Measurements from ENCODE around the gene SCN2B. TPM values are rescaled to one million over a fixed set of nuclear protein-coding genes. Genes with fewer than 3 reads are reported as not detected.

The SCN2B gene
- total RNA-seq, 2 experiments from 2014 or later = 0.06 to 0.10 TPM

- H3K9me3 ChIP-seq (ENCODE audit: low read length) = no peaks in the 10 kb centered on the region
- no peak overlapping the region; the same call in 1 of the 2 replicates for H3K4me2 ChIP-seq (ENCODE audit: low read length)
- H3K27ac ChIP-seq (ENCODE audit: low read depth, low read length, poor library complexity, severe bottlenecking) = no peak overlapping the region
- POLR2A ChIA-PET = interaction anchor here (0.6 to 1.4 kb wide), 3 partner anchors 9 to 26 kb away, joined by 3 to 13 read pairs (median 4); no protein-coding TSS in a partner anchor
- TF ChIP-seq EZH2phosphoT487 (IDR thresholded peaks at IDR 0.05; ENCODE audit: borderline replicate concordance, low read depth, low read length) (no peak), CTCF (conservative IDR thresholded peaks at IDR 0.05; ENCODE audit: low read length) (no peak)
- no peak overlapping the region for H2AFZ ChIP-seq (ENCODE audit: low read length)
- H3K4me1 ChIP-seq (ENCODE audit: insufficient read depth, low read length, poor library complexity, severe bottlenecking) = peaks cover 21% of the 10 kb centered on the region
- H3K36me3 ChIP-seq (ENCODE audit: insufficient read depth, low read length) = no peaks in the 10 kb centered on the region
- BruUV-seq (replicated peaks) = no TSS peak
- no peak overlapping the region for H3K4me3 ChIP-seq (ENCODE audit: low read depth, low read length, poor library complexity, severe bottlenecking)
- intact Hi-C loops (cut with micrococcal nuclease; ENCODE audit: unreplicated experiment) = no loop called here
- H3K9me2 ChIP-seq (ENCODE audit: insufficient read depth, low read length) = no peaks in the 10 kb centered on the region
- no peak for DNase-seq (ENCODE audit: low spot score)
- H3K79me2 ChIP-seq (ENCODE audit: insufficient read depth, low read depth, low read length) = no peaks in the 10 kb centered on the region
- CTCF ChIA-PET (ENCODE audit: unreplicated experiment) = interaction anchor here (1.0 kb wide), 1 partner anchor 10 kb away, joined by 4 read pairs; no protein-coding TSS in a partner anchor
- H4K20me1 ChIP-seq (ENCODE audit: insufficient read depth, low read length) = no peaks in the 10 kb centered on the region
These were observed 47.6 kb upstream of the SCN2B start for GRCh38 chr11:118223992-118224391.

DNA sequence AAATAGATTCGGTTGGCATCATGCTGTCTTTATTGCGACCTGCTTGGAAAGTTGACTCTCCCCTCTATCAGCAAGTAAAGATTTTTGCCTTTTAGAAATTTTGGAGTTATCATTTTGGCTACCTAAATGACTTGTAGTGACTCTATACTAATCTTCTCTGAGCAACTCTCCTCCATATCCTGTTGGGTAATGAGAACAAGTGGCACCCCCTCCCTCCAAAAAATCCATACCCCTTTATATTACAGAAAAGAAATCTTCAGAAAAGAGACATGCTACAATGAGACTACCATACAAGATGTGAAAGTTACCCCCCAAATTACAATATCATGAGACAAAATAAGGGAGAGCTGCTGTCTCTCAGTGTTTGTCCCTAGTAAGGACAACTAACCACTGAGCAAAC is 47.1 kb upstream of the SCN2B start:
- TF ChIP-seq CTCF (conservative IDR thresholded peaks at IDR 0.05; ENCODE audit: low read length) = no peak
- no peak for TF ChIP-seq EZH2phosphoT487 (IDR thresholded peaks at IDR 0.05; ENCODE audit: borderline replicate concordance, low read depth, low read length)
- no peak for DNase-seq (ENCODE audit: low spot score)
- Histone ChIP-seq H4K20me1 (ENCODE audit: insufficient read depth, low read length) (no peaks in the 10 kb centered on the region), H3K79me2 (ENCODE audit: insufficient read depth, low read depth, low read length) (no peaks in the 10 kb centered on the region), H3K4me2 (ENCODE audit: low read length) (no peak overlapping the region), H3K36me3 (ENCODE audit: insufficient read depth, low read length) (no peaks in the 10 kb centered on the region), H2AFZ (ENCODE audit: low read length) (no peak overlapping the region), H3K4me3 (ENCODE audit: low read depth, low read length, poor library complexity, severe bottlenecking) (no peak overlapping the region), H3K27ac (ENCODE audit: low read depth, low read length, poor library complexity, severe bottlenecking) (no peak overlapping the region), H3K9me2 (ENCODE audit: insufficient read depth, low read length) (no peaks in the 10 kb centered on the region), H3K9me3 (ENCODE audit: low read length) (no peaks in the 10 kb centered on the region), H3K4me1 (ENCODE audit: insufficient read depth, low read length, poor library complexity, severe bottlenecking) (peaks cover 20% of the 10 kb centered on the region)
- CTCF ChIA-PET (ENCODE audit: unreplicated experiment) = no interaction called here
- no TSS peak for BruUV-seq (replicated peaks)
- intact Hi-C loops (cut with micrococcal nuclease; ENCODE audit: unreplicated experiment) = no loop called here
- POLR2A ChIA-PET = interaction anchor here (1.0 to 1.4 kb wide), 2 partner anchors 9 to 24 kb away, joined by 4 to 13 read pairs; no protein-coding TSS in a partner anchor

GRCh38 chr11:118222437-118222836 is 46.0 kb upstream of the SCN2B start:
- intact Hi-C loops (cut with micrococcal nuclease; ENCODE audit: unreplicated experiment) = no loop called here
- Histone ChIP-seq H3K79me2 (ENCODE audit: insufficient read depth, low read depth, low read length) (no peaks in the 10 kb centered on the region), H4K20me1 (ENCODE audit: insufficient read depth, low read length) (no peaks in the 10 kb centered on the region), H3K4me1 (ENCODE audit: insufficient read depth, low read length, poor library complexity, severe bottlenecking) (peaks cover 9% of the 10 kb centered on the region), H3K4me2 (ENCODE audit: low read length) (no peak overlapping the region), H3K36me3 (ENCODE audit: insufficient read depth, low read length) (no peaks in the 10 kb centered on the region), H2AFZ (ENCODE audit: low read length) (no peak overlapping the region), H3K4me3 (ENCODE audit: low read depth, low read length, poor library complexity, severe bottlenecking) (no peak overlapping the region), H3K9me3 (ENCODE audit: low read length) (no peaks in the 10 kb centered on the region), H3K9me2 (ENCODE audit: insufficient read depth, low read length) (no peaks in the 10 kb centered on the region), H3K27ac (ENCODE audit: low read depth, low read length, poor library complexity, severe bottlenecking) (no peak overlapping the region)
- no peak for TF ChIP-seq CTCF (conservative IDR thresholded peaks at IDR 0.05; ENCODE audit: low read length)
- TF ChIP-seq EZH2phosphoT487 (IDR thresholded peaks at IDR 0.05; ENCODE audit: borderline replicate concordance, low read depth, low read length) = no peak
- ChIA-PET CTCF (ENCODE audit: unreplicated experiment) (no interaction called here), POLR2A (interaction anchor here (1.0 kb wide), 1 partner anchor 8 kb away, joined by 3 read pairs; no protein-coding TSS in a partner anchor)
- no peak for DNase-seq (ENCODE audit: low spot score)
- BruUV-seq (replicated peaks) = no TSS peak
